HCT116 (cell line): Measurements from ENCODE around the gene ITGA7. TPM values are rescaled to one million over a fixed set of nuclear protein-coding genes. Genes with fewer than 3 reads are reported as not detected.
"Not testable (repeated sequence)": the region's sequence is repeated elsewhere in the genome, so short reads cannot be mapped to it uniquely, and the experiment has no call there.

Source experiments
- ATAC-seq: fragments of 200-7000 bp; cut with Tn5 transposase; 2 replicates; pipeline ENCODE4 v1.9.1; 2020; ENCODE audit warnings: mild to moderate bottlenecking, moderate library complexity
- BruUV-seq: library from RNA; stranded (reverse); fragments of 400-500 nt; replicated peaks from 2 replicates; lab custom pipeline; 2021; lab: Mats Ljungman, UMichigan
- CTCF ChIA-PET: fragments of 300-600 bp; sonication (Branson Sonifier 250); formaldehyde crosslinking; loops from one replicate; lab custom pipeline; 2021; ENCODE audit warnings: antibody characterized with exemption; lab: Charles Lee
- POLR2A ChIA-PET: fragments of 300-600, 350-600 bp; sonication (Branson Sonifier 250); formaldehyde crosslinking; loops from one replicate; lab custom pipeline; 2021; ENCODE audit warnings: antibody characterized with exemption; lab: Charles Lee
- RAD21 ChIA-PET, 2 experiments: fragments of 300-600 bp; sonication (Branson Sonifier 250); formaldehyde crosslinking; loops; one replicate each; lab custom pipeline; 2023; ENCODE audit warnings: low total read pairs in 2 of 2; ENCODE audit not compliant: uncharacterized antibody in 2 of 2, unreplicated experiment in 2 of 2, low non-redundant PET in 1 of 2; lab: Charles Lee
- DNase-seq: peaks from one replicate; pipeline ENCODE4 v3.0.0-alpha.2; 2010; ENCODE audit warnings: low read depth, low spot score
- H2AFZ ChIP-seq: fragments of 200-600 bp; shearing (Covaris generic), sonication (generic); 2 replicates; pipeline ENCODE4 v1.6.1; 2017; ENCODE audit warnings: low read depth, mixed run types, mixed read lengths, antibody characterized with exemption, low read length; ENCODE audit not compliant: poor library complexity, severe bottlenecking
- H3K27ac ChIP-seq: 2 replicates; pipeline ENCODE4 v1.5.1; 2012; ENCODE audit warnings: low read depth, low read length
- H3K27me3 ChIP-seq: fragments of 200-600 bp; sonication (generic); 2 replicates; pipeline ENCODE4 v1.6.1; 2016; ENCODE audit warnings: mixed run types, low read length, mixed read lengths; ENCODE audit not compliant: insufficient read depth
- H3K36me3 ChIP-seq, 2 experiments: fragments of 200-500 bp in 1 of 2; fragments of 200-600 bp in 1 of 2; sonication (Bioruptor generic) in 1 of 2; sonication (generic) in 1 of 2; 2 replicates each; pipeline versions ENCODE4 v1.5.1 to v1.6.1; 2014 to 2016; ENCODE audit warnings: low read length in 2 of 2, inconsistent platforms in 1 of 2, mixed read lengths in 1 of 2, mixed run types in 1 of 2; ENCODE audit not compliant: insufficient read depth in 2 of 2, control insufficient read depth in 1 of 2
- H3K4me1 ChIP-seq, 2 experiments: fragments of 200-600 bp in 1 of 2; sonication (generic) in 1 of 2; 2 replicates each; pipeline versions ENCODE4 v1.5.1 to v1.6.1; 2012 to 2017; ENCODE audit warnings: low read length in 2 of 2, inconsistent platforms in 1 of 2, mild to moderate bottlenecking in 1 of 2, mixed read lengths in 1 of 2, mixed run types in 1 of 2, moderate library complexity in 1 of 2; ENCODE audit not compliant: insufficient read depth in 2 of 2, control insufficient read depth in 1 of 2
- H3K4me2 ChIP-seq: fragments of 200-600 bp; sonication (generic); 2 replicates; pipeline ENCODE4 v1.6.1; 2017; ENCODE audit warnings: mixed run types, low read length, mixed read lengths
- H3K4me3 ChIP-seq, 2 experiments: fragments of 200-600 bp in 1 of 2; sonication (generic) in 1 of 2; replicated peaks in 1 of 2; 2 replicates each; pipeline ENCODE4 v1.5.1; 2011 to 2016; ENCODE audit warnings: low read length in 2 of 2, control low read depth in 1 of 2, low read depth in 1 of 2, mild to moderate bottlenecking in 1 of 2, mixed read lengths in 1 of 2, mixed run types in 1 of 2
- H3K79me2 ChIP-seq: fragments of 200-600 bp; sonication (generic); 2 replicates; pipeline ENCODE4 v1.6.1; 2017; ENCODE audit warnings: mild to moderate bottlenecking, mixed run types, low read length, moderate library complexity, mixed read lengths; ENCODE audit not compliant: insufficient read depth
- H3K9ac ChIP-seq: fragments of 200-600 bp; sonication (generic); 2 replicates; pipeline ENCODE4 v1.6.1; 2016; ENCODE audit warnings: low read length, mixed read lengths
- H3K9me2 ChIP-seq: fragments of 200-600 bp; sonication (generic), shearing (Covaris generic); 2 replicates; pipeline ENCODE4 v1.6.1; 2017; ENCODE audit warnings: mixed run types, mild to moderate bottlenecking, moderate library complexity; ENCODE audit not compliant: insufficient read depth
- H3K9me3 ChIP-seq, 2 experiments: fragments of 200-500 bp in 1 of 2; fragments of 200-600 bp in 1 of 2; sonication (Bioruptor generic) in 1 of 2; sonication (generic) in 1 of 2; 2 replicates each; pipeline ENCODE4 v1.6.1; 2014 to 2017; ENCODE audit warnings: low read length in 2 of 2, mixed read lengths in 2 of 2, inconsistent platforms in 1 of 2, low read depth in 1 of 2, mild to moderate bottlenecking in 1 of 2, mixed run types in 1 of 2, moderate library complexity in 1 of 2; ENCODE audit not compliant: control insufficient read depth in 1 of 2, insufficient read depth in 1 of 2
- H4K20me1 ChIP-seq: fragments of 200-600 bp; sonication (generic), shearing (Covaris generic); 2 replicates; pipeline ENCODE4 v1.6.1; 2017; ENCODE audit warnings: mixed run types, mild to moderate bottlenecking, moderate library complexity; ENCODE audit not compliant: insufficient read depth
- CEBPB ChIP-seq: IDR thresholded peaks from 2 replicates; pipeline ENCODE4 v1.6.1; 2012; ENCODE audit warnings: low read depth
- CTCF ChIP-seq, 3 experiments: fragments of 200-600 bp in 1 of 3; sonication (generic) in 1 of 3; IDR thresholded peaks in 2 of 3; conservative IDR thresholded peaks in 1 of 3; 2 replicates each; pipeline ENCODE4 v1.5.1; 2012 to 2017; ENCODE audit warnings: low read depth in 2 of 3, low read length in 2 of 3, antibody characterized with exemption in 1 of 3, borderline replicate concordance in 1 of 3, control low read depth in 1 of 3, mild to moderate bottlenecking in 1 of 3, mixed read lengths in 1 of 3, mixed run types in 1 of 3, moderate library complexity in 1 of 3; ENCODE audit not compliant: insufficient read depth in 1 of 3
- EGR1 ChIP-seq: IDR thresholded peaks from 2 replicates; pipeline ENCODE4 v1.6.1; 2012; ENCODE audit warnings: low read depth
- EZH2 ChIP-seq: fragments of 200-600 bp; sonication (generic); IDR thresholded peaks from 2 replicates; pipeline ENCODE4 v1.6.1; 2017; ENCODE audit warnings: antibody characterized with exemption, mixed run types
- JUND ChIP-seq: IDR thresholded peaks from 2 replicates; pipeline ENCODE4 v1.6.1; 2012
- POLR2A ChIP-seq: IDR thresholded peaks from 2 replicates; pipeline ENCODE4 v1.7.0; 2011; ENCODE audit warnings: borderline replicate concordance; ENCODE audit not compliant: insufficient read depth, insufficient read length; ENCODE audit errors: extremely low read depth
- RAD21 ChIP-seq: IDR thresholded peaks from 2 replicates; pipeline ENCODE4 v1.6.1; 2012; ENCODE audit warnings: low read depth, mild to moderate bottlenecking
- SIN3A ChIP-seq: IDR thresholded peaks from 2 replicates; pipeline ENCODE4 v1.6.1; 2012; ENCODE audit warnings: low read depth
- SP1 ChIP-seq: IDR thresholded peaks from 2 replicates; pipeline ENCODE4 v1.6.1; 2012; ENCODE audit warnings: low read depth
- YY1 ChIP-seq: IDR thresholded peaks from 2 replicates; pipeline ENCODE4 v1.6.1; 2011; ENCODE audit warnings: low read length, low read depth, moderate library complexity, mild to moderate bottlenecking; ENCODE audit not compliant: insufficient replicate concordance; ENCODE audit errors: extremely low read depth
- ZFX ChIP-seq: fragments of 450-650 bp; IDR thresholded peaks from 2 replicates; pipeline ENCODE4 v1.6.1; 2017
- ZNF274 ChIP-seq: fragments of 200-500 bp; sonication (Bioruptor generic); IDR thresholded peaks from 2 replicates; pipeline ENCODE4 v1.6.1; 2014; ENCODE audit warnings: mild to moderate bottlenecking, low read depth, low read length, inconsistent platforms
- intact Hi-C: fragments of 100-400 bp; cut with micrococcal nuclease; formaldehyde crosslinking; loops from 2 replicates; pipeline ENCODE4 v1.10.0; 2022
- total RNA-seq: library from RNA; stranded (reverse); gene quantifications from one replicate; pipeline ENCODE4 v1.2.1, GENCODE V29; 2021; ENCODE audit not compliant: unreplicated experiment

The ITGA7 gene
- total RNA-seq, 1 experiment from 2014 or later = 17.8 TPM

DNA sequence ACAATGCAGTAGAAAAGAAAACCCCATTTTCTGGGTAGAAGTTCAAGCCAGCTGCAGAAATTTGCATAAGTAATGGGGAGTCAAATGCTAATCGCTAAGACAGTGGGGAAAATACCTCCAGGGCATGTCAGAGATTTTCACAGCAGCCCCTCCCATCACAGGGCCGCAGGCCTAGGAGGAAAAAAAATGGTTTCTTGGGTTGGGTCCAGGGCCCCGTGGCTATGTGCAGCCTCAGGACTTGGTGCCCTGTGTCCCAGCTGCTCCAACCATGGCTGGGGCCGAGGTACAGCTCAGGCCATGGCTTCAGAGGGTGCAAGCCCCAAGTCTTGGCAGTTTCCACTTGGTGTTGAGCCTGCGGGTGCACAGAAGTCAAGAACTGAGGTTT, 56.4 kb downstream of the ITGA7 start:
- ChIA-PET CTCF (no interaction called here), POLR2A (no interaction called here), RAD21 (no interaction called here)
- H3K9ac ChIP-seq = no peak overlapping the region
- no TSS peak for BruUV-seq
- no peak overlapping the region for H3K27ac ChIP-seq
- TF ChIP-seq JUND = no peak
- TF ChIP-seq CEBPB = no peak
- TF ChIP-seq ZNF274 = no peak
- no peak for TF ChIP-seq ZFX
- no peak for TF ChIP-seq RAD21
- TF ChIP-seq EZH2 = no peak
- no peak for TF ChIP-seq YY1
- TF ChIP-seq POLR2A = no peak
- TF ChIP-seq EGR1 = no peak
- no peak for TF ChIP-seq SP1
- TF ChIP-seq CTCF (IDR thresholded peaks at IDR 0.05 in 2 of 3, conservative IDR thresholded peaks at IDR 0.05 in 1 of 3; ENCODE audit: borderline replicate concordance in 1 of 3, insufficient read depth in 1 of 3, low read depth in 2 of 3, low read length in 2 of 3) = no peak
- TF ChIP-seq SIN3A = no peak
- H3K79me2 ChIP-seq = no peaks in the 10 kb centered on the region
- H3K4me1 ChIP-seq = peaks cover 0 to 8% of the 10 kb centered on the region in 2 experiments; a peak in 2 of 4 replicates
- no peaks in the 10 kb centered on the region for H3K9me2 ChIP-seq
- DNase-seq (no peak), ATAC-seq (no peak)
- H2AFZ ChIP-seq = no peak overlapping the region
- H4K20me1 ChIP-seq = no peaks in the 10 kb centered on the region
- H3K36me3 ChIP-seq = no peaks in the 10 kb centered on the region
- H3K4me2 ChIP-seq = no peak overlapping the region
- no peaks in the 10 kb centered on the region for H3K9me3 ChIP-seq
- H3K4me3 ChIP-seq = no peak overlapping the region
- intact Hi-C loops = loop anchor here (10.0 kb wide), 1 partner anchor 144 kb away; no protein-coding TSS in a partner anchor
- H3K27me3 ChIP-seq = no peaks in the 10 kb centered on the region

GRCh38 chr12:55650620-55651298, 56.9 kb downstream of the ITGA7 start:
- DNase-seq, H3K9me3 ChIP-seq, H3K27ac ChIP-seq, H3K27me3 ChIP-seq, H2AFZ ChIP-seq, H3K9ac ChIP-seq, H4K20me1 ChIP-seq, RAD21 ChIA-PET, CTCF ChIA-PET, POLR2A ChIA-PET, H3K79me2 ChIP-seq, H3K36me3 ChIP-seq, H3K9me2 ChIP-seq, ATAC-seq, BruUV-seq, H3K4me3 ChIP-seq, H3K4me2 ChIP-seq: not testable (repeated sequence)
- intact Hi-C loops = loop anchor here (10.0 kb wide), 1 partner anchor 144 kb away; no protein-coding TSS in a partner anchor
- H3K4me1 ChIP-seq = peaks cover 0 to 13% of the 10 kb centered on the region in 2 experiments; a peak in 2 of 4 replicates
